Stimulated activated CD8-positive, alpha-beta memory T cell treated with anti-CD3 and anti-CD28 coated beads, Interleukin-2, amount 100 ng/mL, for 48 hours (primary cell): ENCODE data around the gene CROCC2.

Experiments
- DNase-seq, 2 donors: peaks; one replicate each; pipeline ENCODE4 v3.0.0-alpha.2; 2020; ENCODE audit warnings: low read depth in 2 of 2

The CROCC2 gene

DNA sequence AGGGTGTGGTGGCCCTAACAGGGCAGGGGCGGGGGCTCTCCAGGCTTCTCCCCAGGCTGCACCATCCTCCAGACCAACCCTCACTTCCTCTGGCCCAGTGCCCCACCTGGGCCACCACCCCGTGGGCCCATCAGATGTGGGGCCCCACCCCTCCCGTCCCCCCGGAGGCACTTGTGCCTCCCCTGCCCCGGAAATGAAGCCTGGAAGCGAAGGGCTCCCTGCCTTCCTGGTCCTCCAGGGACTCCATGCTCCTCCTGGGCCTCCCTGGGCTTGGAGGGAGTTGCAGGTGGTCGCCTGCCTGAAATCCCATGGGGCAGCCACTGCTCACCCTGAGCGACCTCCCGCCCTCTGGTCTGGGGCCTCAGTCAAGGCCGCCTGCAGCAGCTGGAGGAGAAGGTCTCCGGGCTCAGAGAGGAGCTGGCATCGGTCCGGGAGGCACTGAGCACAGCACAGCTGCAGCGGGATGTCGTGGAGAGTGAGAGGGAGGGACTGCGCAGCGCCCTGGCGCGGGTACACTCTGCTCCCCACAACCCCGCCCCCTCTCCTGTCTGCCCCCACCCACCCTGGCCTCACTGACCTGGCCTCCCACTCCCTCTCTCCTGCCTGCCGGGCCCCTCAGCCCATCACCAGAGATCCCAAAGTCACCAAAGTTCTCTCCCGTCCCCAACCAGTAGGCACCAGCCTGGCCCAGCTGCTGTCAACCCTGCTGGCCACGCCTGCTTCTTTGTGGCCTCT, 28.0 kb downstream of the CROCC2 start:
- no peak for DNase-seq

DNA sequence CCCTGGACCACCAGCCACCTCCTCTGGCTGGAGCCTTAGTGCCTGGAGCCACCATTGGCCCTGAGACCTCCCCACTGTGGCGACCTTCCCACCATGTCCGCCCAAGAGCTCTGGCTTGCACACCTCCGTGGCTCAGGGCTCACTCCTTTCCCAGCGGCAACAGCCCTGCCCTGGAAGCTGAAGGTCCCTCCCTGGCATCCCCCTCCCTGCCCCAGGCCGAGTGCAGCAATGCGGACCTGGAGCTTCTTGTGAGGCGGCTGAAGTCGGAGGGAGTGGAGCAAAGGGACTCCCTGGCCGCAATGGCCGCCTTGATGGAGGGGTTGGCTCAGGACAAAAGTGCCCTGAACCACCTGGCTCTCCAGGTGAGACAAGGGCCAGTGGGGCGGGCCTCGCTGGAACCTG, 28.6 kb downstream of the CROCC2 start:
- no peak for DNase-seq

DNA sequence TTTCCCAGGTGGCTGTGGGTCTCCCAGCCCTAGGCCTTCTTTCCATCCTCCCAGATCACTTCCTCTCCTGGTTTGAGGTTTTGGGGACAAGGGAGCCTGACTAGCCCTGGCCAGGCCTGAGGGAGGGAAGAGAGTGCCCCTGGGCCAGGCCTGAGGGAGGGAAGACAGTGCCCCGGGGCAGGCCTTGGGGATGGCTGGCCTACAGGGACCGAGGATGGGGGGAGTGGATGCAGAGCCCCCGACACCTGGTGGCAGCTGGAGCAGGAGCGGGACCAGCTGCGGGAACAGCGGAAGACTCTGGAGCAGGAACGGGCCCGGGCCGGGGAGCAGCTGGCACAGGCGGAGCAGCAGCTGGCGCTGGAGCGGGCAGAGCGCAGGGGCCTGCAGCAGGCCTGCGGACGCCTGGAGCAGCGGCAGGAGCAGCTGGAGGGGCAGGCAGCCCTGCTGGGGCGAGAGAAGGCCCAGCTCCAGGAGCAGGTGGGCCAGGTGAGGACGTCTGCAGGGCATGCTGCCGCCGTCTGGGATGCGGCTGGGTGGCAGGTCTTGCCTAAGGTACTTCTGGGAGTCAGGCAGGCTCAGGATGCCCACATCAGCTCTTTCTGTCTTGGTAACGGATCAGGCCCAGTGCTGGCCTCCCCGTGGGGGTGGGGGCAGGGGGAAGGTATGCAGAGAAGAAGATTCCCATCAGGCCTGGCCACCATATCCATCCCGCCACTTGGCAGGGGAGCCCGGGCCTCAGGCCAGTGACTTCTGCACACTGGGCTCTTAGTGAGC, 29.2 kb downstream of the CROCC2 start:
- no peak for DNase-seq

DNA sequence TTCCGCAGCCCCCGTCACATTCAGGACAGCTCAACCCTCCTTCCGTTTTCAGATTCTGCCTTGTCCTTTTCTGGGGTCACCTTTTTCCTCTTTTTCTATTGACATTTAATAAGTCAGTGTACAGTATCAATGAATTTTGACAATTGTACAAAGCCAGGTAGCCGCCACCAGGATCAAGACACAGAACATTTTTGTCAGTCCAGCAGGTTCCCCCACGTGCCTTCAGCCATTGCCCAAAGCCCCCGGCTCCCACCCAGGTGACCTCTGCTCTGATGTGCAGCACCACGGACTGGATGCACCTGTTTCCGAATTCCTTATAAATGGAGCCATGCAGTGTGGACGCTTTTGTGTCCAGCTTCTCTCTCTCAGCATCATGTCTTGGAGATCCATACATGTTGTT, 30.0 kb downstream of the CROCC2 start:
- DNase-seq: no peak

DNA sequence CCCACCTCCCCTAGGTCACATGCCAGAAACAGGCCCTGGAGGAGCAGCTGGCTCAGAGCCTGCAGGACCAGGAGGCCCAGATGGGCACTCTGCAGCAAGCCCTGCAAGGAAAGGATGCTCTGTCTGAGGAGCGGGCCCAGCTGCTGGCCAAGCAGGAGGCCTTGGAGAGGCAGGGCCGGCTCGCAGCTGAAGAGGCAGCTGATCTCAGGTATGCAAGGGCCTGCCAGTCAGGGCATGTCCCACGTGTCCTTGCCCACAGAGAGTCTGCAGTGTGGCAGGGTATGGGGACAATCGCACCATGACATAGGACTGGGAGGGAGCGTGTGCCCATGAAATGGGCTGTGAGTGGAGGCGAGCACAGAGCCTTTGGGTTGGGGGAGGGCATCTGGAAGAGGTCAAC, 39.9 kb downstream of the CROCC2 start:
- no peak for DNase-seq

DNA sequence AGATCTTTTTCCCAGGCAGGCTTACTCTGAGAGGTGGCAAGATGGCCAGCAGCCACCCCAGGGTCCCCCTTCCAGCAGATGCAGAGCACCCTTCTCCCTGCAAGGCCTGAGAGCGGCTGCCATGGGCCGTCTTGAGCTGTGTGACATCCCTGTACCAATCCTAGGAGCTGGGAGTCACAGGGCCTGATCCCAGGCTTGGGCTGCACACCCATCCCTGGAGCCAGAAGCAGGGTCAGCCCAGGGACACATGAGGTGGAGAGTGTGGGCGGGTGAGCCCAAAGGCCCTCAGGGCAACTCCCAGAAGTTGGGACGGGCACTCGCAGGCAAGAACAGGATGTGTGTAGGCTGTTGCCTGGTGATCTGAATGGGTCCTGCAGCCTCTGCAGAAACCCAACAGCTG, 40.5 kb downstream of the CROCC2 start:
- DNase-seq: no peak

DNA sequence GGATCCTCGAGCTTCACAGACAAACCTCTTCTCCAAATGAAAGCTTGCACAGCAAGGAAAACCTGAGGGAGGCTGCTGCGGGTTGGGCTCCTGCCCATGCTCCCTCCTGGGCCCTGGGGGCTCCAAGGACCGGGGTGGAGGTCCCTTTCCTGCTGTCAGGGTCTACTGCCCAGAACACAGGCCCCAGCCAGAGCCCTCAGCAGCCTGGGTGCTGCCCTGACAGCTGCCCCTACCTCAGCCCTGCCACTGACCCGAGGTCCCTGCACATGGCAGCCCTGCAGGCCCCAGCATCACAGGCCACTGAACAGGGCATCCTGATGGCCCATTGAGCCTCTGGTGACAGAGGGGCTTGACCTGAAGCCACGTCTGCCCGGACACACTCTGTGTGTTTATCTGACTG, 41.0 kb downstream of the CROCC2 start:
- DNase-seq: no peak

DNA sequence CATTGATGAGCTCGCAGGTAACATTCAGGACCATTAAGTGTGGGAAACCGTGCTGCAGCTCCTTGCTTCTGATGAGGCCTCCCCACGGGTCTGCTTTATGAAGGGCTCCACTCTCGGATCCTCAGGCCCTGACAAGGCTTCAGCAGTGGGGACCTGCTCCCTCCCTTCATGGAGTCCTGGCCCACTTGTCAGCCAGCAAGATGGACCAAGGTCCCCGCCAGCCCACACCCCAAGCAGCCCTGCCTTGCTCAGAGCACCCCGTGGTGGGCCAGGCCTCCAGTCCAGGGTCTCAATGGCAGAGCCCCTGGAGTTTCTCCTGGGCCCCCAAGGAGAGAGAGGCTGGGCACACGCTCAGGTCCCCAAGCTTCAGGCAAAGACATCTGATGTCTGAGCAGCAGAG, 41.5 kb downstream of the CROCC2 start:
- no peak for DNase-seq

DNA sequence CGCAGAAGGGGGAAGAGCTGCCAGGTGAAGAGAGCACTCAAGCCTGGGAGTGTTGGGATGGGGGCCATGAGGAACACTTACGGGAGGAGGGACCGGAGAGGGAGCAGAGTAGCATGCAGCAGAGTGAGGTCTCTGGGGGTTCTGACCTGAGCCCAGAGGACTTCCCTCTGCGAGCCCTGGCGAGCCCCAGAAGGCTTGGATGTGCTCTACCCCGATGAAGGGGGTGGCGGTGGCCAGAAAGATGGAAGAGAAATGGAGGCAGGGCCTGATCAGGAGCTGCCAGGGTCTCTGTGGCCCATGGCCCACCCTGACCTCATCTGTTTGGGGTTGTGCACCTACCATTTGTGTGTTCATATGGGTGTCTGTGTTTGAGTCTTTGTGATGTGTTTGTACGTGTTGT, 42.0 kb downstream of the CROCC2 start:
- no peak for DNase-seq

DNA sequence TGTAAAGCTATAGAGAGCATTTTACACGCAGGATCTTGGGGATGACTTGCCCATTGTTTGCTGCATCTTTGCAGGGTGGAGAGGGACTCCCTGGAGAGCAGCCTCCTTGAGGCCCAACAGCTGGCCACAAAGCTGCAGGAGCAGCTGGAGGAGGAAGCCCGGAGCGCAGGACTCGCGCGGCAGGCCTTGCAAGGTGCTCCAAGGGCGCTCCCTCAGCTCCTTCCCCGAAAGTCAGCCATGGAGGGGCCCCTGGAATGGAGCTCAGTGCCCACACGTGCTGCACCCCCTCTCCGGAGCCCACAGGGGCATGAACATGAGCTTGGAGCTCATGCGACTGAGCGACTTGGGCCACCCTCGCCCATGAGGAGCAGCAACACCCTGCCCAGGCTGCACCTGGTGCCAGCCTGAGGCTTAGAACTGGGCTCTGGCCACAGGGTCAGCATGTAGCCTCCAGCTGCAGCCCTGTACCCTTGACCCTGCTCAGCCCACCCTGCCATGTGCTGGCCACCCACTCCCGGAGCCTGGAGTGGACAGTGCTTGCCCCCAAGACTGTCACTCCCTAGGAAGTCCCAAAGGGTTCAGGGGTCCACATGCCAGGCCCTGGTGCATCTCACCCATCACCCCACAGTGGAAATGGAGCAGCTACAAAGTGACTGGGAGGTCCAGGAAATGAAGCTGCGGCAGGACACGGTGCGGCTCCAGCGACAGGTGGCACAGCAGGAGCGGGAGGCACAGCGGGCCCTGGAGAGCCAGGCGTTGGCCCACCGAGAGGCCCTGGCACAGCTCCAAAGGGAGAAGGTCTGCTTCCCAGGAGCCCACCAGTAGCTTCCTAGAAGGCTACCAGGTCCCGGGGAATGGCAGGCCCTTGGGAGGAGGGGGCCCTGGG, 43.0 kb downstream of the CROCC2 start:
- no peak for DNase-seq

DNA sequence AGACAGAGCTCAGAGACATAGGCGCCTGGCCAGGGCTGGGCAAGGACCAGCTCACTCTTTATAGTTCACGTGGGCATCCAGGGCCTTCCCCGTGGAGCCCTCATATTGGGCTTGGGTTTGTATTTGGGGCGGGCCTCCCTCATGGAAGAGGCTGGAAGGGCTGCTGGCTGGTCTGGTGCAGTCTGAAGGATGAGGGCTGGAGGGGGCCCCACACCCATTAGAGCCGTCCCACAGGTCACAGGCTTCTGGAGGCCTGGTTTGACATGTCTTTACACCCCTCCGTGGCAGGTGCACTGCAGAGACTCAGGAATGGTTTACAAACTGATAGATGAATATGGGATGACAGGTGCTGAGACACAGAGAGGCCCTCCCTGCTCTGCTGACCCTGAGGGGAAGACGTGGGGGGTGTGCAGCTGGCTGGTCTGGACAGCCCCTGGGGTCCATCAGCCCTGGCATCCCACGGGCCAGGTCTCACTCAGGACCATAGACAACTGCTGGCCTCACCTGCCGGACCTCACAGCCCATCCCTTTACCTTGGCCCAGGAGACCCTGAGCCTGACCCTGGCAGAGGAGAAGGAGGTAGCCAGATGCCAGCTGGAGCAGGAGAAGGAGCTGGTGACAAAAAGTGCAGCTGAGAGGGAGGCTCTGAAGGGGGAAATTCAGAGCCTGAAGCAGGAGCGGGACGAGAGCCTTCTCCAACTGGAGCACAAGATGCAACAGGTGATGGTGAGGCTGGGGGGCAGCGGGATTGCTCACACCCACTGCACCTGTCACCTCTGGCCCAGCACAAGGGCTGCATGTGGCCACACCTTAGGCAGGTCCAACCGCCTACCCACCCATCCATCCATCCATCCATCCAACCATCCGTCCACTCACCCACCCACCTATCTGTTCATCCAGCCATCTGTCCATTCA, 43.9 kb downstream of the CROCC2 start:
- DNase-seq: no peak

DNA sequence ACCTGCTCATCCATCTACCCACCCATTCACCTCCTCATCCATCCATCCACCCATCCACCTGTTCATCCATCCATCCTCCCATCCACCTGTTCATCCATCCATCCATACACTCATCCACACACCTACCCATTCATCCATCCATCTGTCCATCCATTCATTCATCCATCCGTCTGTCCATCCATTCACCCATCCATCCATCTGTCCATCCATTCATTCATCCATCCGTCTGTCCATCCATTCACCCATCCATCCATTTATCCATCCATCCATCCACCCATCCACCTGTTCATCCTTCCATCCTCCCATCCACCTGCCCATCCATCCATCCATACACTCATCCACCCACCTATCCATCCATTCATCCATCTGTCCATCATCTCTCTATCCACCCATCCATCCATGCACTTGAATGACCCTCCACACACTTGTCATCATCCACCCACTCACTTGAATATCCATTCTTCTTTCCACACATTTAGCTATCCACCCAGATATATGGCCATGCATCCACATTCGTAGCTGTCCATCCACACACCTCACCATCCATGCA, 45.0 kb downstream of the CROCC2 start:
- DNase-seq: no peak

DNA sequence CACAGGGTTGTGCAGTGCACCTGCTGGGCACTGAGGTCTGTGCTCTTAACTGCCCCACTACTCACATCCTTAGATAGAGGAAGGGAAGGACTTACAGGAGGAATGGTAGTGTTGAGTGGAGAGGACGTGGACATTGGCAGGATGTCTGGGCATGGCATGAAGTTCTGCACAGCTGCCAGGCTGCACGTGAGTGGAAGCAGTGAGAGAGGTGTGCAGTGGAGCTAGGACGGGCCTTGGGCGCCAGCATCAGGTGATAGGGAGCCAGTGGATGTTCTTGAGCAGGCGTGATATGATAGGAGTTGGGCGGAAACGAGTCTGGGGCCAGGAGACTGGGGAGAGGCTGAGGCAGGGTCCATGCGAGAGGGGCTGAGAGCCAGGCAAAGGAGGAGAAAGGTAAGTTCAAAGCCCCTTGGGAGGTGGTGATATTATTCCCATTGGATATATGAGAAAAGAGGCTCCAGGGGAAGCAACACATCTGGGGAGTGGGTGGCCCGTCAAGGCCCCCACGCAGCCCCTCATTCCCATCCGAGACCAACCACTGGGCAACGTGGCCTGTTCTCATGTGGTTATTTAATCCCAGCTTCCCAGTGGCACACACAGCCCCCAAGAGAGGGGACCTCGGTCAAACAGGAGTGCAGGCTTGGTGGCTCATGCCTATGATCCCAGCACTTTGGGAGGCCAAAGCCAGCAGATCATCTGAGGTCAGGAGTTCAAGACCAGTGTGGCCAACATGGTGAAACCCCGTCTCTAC, 46.5 kb downstream of the CROCC2 start:
- DNase-seq: no peak

DNA sequence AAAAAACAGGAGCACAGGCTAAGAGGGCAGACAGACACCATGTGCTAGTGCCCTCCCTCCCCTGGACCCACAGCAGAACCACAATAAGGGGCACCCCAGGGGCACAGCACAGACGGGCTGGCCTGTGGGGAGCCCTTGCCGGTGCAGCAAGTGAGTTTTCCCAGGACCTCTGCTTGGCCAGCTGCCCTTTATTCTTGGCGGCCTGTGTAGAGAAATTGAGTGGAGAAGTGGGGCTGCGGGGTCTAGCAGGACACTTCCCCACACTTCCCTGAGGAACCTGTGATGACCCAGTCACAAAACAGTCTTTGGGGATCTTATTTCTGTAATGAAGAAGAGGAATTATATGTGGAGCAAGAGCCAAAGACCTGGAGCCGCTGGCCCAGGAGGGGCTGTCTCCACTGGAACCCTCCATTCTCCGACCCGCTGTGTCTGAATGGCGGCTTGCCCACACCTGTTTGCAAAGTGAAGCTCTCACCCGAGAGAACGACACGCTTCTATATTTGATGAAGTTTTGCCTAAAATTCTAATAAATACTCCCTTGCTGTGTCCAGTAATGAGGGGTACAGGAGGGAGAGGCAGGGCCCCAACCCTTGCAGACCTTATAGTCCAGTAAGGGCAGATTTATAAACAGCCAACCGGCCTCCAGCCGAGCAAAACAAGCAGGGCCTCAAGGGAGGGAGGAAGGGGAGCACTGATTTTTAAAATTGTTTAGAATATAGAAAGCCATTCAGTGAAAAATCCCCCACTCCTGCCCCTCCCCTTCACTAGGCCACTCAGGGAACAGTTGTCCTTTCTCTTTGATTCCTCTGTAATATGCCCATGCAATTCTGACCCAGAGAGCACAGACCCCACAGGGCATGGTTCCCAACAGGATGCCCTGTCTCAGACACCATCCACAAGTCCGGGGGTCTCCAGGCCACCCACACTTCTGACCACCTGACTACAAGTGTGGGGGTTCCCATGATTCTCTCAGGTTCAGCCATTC, 47.6 kb downstream of the CROCC2 start:
- DNase-seq: no peak

DNA sequence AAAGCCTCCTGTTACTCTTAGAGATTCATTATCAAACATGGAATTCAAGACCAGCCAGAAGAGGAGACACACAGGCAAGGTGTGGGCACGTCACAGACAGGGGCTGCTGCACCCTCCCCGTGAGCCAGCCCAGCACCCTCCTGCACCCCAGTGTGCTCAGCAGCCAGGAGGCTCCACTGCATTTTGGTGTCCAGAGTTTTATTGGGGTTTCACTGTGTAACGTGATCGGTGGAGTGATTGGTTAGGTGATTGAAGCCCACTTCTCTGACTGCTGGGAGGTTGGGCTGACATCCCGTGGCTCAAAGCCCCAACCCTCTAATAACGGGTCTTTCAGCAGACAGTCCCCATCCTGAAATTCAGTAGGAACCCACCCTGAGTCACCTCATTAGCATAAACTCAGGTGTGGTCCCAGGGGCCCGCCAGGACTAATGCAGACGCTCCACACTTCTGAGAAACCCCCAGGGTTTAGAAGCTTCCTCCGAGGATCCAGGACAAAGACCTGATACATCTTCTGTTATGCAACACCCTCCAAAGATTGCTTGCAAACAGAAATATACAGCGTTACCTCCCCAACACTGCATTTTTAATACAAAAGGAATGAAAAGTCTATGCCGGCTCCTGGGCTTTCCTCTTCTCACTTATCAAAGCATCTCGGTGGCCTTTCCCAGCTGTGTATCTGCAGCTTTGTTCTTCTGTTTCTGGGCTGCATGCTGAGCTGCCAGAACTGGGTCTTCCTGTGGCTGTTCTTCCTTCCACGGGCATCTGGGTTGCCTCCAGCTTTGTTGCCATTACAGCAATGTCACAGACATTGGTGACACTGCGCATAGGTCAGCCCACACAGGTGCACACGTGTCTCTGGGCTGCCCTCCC, 48.5 kb downstream of the CROCC2 start:
- no peak for DNase-seq

DNA sequence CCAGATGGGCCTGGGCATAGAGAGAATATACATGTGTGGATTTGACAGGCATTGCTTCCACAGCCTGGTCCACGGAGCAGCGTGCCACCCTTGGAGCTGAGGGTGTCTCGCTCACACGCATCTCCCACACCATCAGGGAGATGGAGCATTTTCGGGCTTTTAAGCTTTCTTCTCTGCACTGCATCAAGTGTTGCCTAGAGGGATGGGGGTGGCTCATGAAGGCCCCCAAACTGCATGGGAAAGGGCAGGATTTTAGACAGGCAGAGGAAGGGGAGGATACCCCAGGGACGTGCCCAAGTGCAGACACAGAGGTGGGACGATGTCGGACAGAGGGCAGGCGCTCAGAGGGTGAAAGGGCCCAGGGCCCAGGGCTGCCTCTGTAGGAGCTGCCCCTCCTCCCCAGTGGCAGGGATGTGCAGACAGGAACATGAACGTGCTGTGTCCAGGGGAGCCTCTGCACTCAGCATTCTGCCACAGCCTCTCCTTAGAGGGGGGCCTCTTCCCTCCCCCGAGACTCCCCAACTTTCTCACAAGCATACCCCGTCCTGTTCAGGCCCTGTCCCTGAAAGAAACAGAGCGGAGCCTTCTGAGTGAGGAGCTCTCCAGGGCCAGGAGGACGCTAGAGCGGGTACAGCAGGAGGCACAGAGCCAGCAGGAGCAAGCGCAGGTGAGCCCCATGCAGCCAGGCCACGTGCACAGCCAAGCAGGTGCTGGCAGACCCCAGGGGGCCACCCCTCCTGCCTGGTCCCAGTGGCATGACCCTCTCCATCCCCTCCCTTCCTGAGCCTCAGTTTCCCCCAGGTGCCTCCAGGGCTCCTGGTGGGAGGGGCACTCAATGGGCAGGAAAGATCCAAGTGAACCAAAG, 49.4 kb downstream of the CROCC2 start:
- no peak for DNase-seq
